NCI-H2107 (cell line): ENCODE data around the gene SLC1A4.

Experiments used
- DNase-seq: peaks from one replicate; lab custom pipeline; 2025; lab: John Stamatoyannopoulos, UW

Gene SLC1A4

DNA sequence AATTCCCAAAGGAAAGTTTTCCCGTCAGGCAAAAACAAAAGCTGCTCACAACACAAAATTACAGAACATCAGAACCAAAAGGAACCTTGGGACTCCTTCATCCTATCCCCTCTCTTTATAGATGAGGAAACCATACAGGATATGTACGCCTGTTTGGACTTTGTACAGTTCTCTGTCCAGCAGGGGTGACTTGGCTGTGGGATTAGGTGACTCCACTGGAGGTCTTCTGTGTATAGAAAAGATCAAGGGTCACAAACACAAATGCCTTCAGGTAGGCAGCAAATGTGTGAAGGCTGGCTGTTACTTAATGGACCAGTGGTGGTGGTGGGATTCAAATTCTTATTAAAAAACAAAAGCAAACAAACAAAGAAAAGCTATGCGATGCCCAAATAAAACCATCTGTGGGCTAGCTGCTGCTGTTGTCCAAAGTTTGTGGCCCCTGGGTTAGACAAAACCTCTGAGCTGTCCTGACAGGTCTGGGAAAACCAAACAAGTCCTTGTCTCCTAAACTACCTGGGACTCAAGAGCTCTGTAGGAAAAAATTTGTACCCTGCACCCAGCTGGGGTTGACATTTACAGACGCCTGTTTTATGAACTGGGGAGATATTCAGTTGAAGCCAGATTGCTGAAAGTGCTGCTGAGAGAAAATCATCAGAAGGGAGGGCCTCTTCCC, 65.7 kb downstream of the SLC1A4 start:
- no peak for DNase-seq

DNA sequence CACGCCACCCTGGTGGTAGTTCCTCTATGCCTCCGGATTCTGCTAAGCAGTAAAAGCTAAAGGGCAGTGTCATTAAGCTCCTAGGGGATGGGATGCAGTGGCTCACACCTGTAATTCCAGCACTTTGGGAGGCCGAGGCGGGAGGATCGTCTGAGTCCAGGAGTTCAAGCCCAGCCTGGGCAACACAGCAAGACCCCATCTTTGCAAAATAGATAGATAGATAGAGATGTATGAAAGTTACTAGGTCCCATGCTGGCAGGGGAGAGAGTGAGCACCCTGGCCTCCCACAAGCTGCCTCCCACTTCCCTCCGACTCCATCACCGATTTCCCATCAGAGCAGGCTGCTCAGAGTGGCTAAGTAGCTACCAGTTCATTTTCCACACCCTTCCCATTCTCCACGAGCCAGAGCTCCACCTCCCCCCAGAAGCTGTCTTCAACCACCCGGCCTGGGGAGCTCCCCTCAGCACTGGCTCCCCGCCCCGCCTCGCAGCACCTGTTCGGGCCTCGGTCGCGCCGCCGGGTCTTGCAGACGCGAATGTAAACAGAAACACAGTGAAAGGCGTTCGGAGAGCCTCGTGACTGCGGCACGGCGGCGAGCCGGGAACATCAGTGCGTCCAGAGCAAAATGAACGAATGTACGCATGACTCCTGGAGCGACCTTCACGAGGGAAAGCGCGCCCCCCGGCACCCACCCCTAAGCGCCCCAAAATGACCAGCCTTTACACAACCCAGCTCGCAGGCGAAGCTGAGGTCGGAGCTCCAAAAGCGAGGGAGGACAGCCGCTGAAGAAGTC, 66.4 kb downstream of the SLC1A4 start:
- DNase-seq, result peak; percentile 16

DNA sequence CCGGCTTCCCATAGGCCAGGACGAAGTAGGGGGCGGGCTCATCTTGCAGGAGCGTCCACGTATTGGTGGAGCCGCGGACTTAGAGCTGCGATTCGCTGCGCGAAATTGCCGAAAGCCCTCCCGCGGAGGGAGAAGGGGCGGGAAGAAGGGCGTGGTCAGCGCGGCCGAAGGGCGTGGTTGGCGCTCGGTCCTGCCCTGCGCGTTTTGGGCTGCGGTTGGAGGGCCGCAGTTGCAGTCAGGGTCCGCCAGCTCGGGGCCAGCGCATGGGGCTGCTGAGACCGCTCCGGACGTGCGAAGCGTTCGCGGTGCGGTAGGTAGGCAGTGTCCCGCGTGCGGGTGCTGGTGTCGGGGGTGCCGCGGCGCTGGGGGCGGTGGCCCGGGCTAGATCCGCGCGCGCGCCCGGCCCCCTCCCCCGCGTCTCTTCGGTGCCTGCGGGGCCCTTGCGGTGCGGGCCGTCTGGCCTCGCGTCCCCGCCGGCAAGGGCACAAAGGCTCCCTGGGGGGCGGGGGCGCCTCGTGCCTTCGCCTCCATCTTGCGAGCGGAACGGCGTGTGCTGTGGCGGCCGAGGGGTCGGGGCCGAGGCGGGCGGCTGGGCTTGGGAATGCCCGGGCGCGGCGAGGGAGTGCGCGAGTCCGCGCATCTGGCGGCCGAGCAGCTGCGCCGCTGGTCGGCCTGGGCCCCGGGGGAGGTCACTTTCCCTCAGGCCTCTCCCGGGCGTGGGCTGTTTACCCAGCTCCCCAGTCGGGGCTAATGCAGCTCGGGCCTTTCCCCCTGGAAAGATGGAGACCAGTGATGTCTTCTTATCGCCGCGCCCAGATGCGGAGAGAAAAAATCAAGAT, 67.2 kb downstream of the SLC1A4 start, which contains the start of gene CEP68:
Gene CEP68, plus strand, starts transcription at position 202 of the 839 bp plus-strand sequence. CDS start 13,029 bp downstream, outside the sequence.
- peak; percentile 95 for DNase-seq

DNA sequence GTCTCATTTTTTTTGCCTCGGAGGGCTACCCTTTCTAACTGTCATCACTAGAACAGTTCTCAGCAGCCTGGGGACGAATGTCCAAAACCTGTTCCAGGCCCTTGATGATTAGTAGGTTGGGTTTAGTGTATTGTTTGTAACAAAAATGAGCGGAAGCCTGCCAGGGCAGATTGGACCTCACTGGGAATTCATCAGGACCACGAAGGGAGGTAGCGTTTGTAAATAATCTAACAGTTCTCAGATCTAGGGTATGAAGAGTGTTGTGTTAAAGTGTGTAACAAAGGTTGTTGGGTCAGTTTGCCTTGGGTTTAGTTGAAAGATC, 67.8 kb downstream of the SLC1A4 start:
- no peak for DNase-seq

DNA sequence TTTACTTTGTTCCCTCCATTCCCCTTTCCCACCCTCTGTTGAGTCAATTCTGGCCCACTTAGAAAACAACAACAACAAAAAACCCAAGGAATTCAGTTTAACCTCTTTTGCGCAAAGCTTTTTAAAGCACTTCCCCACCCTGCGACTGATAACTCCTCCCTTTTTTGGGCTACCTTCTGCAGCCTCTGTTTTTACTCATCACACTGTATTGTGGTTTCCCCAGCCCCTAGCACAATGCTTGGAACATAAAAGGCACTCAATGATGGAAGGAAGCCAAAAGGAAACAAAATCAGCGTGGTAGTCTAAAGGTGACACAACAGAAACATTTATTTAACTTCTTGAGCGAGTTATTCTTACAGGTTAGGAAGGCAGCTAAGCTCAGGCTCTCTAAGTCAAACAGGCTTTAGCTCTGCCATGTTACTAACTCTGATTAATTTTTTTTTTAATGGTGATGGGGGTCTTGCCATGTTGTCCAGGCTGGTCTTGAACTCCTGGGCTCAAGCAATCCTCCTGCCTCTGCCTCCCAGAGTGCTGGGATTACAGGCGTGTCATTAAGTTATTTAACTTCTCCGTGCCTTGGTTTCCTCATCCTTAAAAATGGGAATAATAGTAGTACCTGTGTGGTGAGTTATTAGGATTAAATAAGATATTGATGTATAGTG, 68.3 kb downstream of the SLC1A4 start:
- peak; percentile 50 for DNase-seq

DNA sequence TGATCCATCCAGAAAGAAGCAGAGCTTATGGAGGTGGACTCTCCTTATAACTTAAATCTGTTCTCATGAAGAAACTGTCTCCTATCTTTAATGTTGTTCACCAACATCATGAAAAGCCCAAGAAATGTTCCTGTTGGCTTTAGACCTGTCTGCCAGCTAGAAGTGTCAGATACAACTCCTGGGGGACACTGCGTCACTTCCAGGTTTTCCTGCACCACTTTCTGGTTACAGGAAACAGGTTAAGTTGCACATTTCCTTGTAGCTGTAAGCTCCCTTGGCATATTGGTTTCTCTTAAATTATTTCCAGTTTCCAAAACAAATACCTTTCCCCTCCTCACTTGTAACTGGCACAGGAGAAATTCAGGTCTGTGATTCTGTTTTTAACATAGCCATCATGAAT, 69.9 kb downstream of the SLC1A4 start:
- no peak for DNase-seq

DNA sequence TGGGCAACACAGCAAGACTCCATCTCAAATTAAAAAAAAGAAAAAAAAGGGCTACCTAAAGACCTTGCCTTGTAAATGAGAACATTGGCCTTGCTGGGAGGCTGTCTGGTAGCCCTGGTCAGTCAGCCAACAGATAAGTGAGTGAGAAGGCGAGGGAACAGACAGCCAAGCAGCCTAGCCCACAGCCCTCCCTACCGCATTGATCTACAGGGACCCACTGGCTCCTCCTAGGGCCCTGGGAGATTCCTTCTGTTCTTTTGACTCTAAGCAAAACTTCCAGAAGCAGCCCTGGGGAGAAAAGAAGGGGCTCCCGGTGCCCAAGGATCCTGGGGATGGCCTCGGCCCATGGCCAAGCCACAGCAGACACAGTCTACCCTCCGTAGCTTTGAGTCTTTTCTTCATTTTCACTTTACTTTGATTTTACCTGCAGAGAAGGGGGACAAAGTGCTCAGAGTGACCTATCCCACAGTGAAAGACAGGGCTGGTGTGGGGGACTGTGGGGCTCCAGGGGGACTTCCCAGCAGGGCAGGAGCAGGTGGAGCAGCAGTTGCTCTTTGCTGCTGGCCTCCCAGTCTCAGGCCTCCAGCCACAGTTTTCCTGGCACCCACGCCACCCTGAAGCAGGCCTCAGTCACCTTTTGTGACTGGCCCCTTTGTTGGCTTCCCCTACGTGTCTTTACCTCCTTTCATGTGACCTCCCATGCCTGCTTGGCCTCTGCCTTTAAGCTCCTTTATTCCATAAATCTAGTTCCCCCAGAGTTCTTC, 72.1 kb downstream of the SLC1A4 start:
- DNase-seq, result no peak

DNA sequence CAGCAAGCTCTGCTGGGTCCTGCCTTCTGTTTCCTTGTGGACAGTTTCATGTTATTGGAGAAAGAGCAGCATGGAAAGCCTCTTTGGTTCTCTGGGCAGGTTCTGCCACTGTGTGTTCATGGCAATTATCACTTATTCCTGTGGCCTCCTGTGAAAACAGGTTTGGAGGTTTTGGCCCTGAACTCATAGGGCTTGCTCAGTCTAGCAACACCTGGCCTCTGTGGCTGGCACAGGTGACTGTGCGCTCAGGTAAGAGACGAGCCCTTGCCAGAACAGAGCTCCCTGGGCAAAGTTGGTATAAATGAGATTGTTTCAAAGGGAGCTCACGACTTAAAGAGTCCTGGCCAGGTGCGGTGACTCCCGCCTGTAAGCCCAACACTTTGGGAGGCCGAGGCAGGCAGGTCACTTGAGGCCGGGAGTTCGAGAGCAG, 72.7 kb downstream of the SLC1A4 start:
- no peak for DNase-seq

DNA sequence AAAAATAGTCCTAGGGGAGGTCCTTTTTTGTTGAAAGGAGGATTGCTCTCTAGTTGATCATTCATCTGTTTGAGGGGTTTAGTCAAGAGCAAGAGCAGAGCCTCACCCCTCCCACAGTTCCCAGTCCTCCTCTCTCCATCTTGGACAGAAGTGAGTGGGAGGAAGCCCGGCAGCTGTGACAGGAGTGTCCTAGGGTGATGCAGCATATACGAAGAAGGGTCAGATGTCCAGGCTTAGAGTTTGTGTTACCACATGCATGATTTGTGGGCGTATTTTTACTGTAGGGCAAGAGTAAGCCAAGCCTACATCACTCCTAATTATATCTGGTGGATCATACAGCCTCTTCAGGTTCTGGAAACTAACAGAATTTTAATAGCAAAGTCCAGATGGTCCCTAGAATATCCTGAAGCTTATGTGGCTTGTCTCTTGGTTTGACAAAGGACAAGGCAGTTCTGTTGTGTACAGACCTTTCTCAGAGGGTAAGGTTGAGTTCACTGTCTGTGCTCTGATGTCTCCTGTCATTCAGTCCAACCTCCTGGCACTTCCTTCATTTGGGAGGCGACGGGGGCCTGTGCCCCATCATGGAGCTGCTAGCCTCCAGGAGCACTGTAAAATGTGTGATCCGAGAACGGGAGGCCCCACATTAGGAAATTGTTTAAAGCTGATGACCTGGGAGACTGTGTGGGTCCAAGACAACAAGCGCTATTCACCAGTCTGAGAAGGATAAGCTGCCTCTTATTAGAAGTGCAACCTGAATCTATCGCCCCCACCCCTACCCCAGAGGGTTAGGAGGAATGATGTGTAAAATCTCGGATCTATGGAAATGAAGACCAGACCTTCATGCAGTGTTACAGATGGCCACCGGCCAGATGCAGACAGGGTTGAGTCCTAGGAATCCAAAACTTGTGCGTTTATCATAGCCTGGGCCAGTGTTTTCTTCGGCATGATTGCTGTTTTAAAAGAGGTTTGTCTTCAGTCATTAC, 73.9 kb downstream of the SLC1A4 start:
- DNase-seq, result no peak

DNA sequence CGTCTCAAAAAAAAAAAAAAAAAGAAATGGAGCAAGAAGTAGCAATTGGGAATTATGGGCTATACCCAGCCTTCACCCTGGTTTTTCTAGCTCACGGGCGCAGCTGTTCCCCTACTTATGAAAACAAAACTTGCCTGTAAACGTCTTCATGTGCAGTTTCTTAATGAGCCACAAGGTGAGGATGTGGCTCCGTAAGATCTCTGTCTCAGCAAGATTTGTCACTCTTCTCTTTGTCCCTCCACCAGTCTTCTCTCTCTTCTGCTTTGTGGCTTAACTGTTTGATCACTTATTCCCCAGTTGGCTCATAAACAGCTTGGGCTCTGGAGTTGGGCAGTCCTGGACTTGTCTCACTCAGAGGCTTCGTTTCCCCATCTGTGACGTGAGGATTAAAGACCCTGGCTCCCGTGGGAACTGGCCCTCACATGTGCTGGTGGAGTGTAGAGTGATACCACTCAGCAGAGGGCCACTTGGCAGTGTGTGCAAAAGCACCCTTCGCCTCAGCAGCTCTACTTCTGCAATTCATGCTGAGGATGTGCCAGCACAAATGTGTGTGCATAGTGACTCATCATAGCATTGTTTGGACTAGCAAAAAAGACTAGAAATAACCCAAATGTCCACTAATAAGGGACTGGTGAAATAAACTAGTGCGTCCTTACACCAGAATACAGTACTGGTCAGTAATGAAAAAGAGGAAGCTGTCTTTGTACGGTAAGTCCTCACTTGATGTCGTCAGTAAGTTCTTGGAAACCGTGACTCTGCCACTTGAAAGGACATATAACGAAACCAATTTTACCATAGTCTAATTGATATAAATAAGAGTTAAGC, 75.7 kb downstream of the SLC1A4 start:
- DNase-seq, result peak; percentile 26

DNA sequence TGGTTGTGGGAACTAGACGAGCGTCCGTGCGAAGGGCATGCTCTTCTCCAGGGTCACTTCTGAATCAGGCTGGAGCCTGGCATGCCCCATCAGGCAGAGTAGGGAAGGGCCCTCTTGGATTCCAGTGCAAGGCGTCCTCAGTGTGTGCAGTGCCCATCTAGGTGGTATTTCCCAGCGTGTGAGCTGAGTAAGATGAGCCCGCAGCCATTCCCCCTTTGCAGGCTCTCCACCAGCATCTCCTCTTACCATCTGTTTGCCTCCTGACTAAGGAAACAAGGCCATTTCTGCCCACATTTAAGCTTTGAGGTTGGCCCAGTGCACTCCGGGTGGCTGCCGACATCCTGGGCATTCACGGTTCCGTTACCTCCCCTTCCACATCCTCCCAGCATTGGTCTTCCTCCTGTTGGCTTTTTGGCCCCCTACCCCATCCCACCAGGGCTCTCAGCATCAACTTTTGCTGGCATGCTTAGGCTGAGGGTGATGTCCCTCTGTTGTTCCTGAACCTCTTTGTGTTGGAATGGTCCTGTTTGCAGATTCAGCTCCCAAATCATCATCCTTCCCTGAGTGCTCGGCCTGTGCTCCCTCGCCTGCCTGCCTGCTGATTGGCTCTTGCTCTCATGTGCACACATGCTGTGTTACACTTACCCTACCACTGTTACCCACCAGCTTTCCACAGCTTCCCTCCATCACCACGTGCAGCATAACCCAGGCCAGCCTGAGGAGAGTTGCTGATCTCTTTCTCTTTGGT, 78.8 kb downstream of the SLC1A4 start:
- no peak for DNase-seq

DNA sequence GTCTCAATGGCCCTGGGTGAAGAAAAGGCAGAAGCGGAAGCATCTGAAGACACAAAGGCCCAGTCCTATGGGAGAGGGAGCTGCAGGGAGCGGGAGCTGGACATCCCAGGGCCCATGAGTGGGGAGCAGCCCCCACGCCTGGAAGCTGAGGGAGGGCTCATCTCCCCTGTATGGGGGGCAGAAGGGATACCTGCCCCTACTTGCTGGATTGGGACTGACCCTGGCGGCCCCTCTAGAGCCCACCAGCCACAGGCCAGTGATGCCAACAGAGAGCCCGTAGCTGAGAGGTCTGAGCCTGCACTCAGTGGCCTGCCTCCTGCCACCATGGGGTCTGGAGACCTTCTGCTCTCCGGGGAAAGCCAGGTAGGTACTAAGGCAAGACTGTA, 80.2 kb downstream of the SLC1A4 start:
- DNase-seq, result no peak

DNA sequence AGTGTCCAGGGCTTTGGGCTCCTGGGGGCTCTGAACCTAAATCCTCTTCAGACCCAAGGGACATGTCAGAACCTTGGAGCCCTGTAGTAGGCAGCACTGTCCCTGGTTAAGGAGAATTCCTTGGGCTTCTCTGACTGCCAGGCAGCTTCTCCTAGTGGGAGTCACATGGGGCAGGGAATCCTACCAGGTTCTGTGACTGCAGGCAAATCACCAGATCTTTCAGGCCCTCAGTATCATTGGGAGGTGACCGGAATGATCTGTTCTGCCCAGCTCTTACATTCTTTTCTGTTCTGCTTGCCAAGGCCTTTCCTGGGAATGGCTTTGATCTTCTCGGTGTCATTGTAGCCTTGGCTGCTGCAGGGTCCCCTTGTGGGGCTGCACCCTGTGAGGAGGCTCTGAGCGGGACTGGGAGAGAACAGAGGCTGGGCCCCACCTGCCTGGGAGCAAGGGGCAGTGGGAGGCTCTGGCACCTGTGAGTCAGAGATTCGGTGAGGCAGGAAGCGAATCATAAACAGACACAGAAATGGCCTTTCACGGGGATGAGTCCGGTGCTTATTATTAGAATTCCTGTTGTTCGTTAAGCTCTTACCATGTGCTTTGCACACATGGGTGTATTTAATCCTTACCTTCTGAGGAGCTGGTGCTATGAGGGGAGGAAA, 81.1 kb downstream of the SLC1A4 start:
- DNase-seq, result no peak

DNA sequence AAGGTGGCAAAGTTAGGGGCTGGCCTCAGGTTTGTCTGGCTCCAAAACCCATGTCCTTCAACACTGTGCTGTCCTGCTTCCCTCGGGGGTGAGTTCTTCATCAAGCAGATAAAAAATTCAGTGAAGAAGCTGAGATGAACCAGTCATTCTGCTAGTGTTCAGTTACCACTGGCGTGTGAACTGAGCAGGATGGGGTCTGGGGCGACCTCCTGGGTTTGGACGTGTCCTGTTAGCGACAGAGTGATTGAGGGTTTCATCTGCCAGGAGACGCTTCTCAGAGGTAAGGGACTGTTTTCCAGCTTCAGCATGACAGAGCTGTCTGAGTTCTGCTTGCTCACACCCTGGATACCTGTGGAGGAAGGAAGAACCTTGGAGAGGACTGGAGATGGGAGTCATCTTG, 81.7 kb downstream of the SLC1A4 start:
- no peak for DNase-seq

DNA sequence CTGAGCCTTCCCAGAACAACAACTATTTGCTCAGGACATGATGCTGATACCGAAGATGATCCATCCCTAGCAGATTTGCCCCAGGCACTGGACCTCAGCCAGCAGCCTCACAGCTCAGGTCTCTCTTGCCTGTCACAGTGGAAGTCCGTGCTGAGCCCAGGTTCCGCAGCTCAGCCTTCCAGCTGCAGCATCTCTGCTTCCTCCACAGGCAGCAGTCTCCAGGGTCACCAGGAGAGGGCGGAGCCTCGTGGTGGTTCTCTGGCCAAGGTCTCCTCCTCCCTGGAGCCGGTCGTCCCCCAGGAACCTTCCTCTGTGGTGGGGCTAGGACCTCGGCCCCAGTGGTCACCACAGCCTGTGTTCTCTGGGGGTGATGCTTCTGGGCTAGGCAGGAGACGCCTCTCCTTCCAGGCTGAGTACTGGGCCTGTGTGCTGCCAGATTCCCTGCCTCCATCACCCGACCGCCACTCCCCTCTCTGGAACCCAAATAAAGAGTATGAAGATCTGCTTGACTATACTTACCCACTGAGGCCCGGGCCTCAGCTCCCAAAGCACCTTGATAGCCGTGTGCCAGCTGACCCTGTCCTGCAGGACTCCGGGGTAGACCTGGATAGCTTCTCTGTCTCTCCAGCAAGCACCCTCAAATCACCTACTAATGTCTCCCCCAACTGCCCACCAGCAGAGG, 82.4 kb downstream of the SLC1A4 start:
- no peak for DNase-seq

DNA sequence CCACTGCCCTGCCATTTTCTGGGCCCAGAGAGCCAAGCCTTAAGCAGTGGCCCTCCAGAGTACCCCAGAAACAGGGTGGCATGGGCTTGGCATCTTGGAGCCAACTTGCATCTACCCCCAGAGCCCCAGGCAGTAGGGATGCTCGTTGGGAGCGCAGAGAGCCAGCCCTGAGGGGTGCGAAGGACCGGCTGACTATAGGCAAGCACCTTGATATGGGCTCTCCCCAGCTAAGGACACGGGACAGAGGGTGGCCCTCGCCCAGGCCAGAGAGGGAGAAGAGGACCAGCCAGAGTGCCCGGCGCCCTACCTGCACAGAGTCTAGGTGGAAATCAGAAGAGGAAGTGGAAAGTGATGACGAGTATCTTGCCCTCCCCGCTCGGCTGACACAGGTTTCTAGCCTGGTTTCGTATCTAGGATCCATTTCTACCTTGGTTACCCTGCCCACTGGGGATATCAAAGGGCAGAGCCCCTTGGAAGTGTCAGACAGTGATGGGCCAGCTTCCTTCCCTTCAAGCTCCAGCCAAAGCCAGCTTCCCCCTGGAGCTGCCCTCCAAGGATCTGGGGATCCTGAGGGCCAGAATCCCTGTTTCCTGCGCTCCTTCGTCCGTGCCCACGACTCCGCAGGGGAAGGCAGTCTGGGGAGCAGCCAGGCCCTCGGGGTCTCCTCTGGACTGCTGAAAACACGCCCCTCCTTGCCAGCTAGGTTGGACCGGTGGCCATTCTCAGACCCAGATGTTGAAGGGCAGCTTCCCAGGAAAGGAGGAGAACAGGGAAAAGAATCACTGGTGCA, 83.2 kb downstream of the SLC1A4 start:
- DNase-seq, result no peak
